HT1080 (cell line): Measurements from ENCODE around the gene MFSD2B. TPM values are rescaled to one million over a fixed set of nuclear protein-coding genes. Genes with fewer than 3 reads are reported as not detected.
A peak's percentile ranks its signal among the peaks of the same experiment; 100 is the strongest.
"Not testable (repeated sequence)": the region's sequence is repeated elsewhere in the genome, so short reads cannot be mapped to it uniquely, and the experiment has no call there.

Experiments used
- DNase-seq: peaks from one replicate; pipeline ENCODE4 v3.0.0-alpha.2; 2015; ENCODE audit warnings: low read depth
- total RNA-seq: library from RNA; depleted of rRNA; stranded (reverse); fragments of >200 nt; shearing (Covaris generic); gene quantifications from 2 replicates; pipeline ENCODE4 v1.2.3, GENCODE V29; 2014

The MFSD2B gene
- total RNA-seq, 1 experiment from 2014 or later: not detected

DNA sequence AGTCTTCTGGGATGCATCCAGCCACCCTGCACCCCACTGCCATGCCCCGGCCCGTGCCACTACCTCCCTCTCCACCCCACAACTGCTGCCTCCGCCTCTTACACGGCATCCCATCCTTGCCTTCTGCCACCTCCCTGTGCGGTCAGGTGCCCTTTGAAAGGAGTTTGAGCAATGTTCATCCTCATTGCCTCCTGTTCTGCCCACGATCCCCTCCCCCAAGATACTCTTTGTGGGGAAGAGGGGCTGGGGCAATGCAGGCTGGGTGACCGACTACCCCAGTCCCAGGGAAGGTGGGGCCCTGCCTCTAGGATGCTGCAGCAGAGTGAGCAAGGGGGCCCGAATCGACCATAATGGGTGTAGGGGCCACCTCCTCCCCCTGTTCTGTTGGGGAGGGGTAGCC lies 8.4 kb downstream of the MFSD2B start:
- no peak for DNase-seq

- DNase-seq: no peak
These were observed 9.8 kb downstream of the MFSD2B start for GRCh38 chr2:24019729-24020128.

DNA sequence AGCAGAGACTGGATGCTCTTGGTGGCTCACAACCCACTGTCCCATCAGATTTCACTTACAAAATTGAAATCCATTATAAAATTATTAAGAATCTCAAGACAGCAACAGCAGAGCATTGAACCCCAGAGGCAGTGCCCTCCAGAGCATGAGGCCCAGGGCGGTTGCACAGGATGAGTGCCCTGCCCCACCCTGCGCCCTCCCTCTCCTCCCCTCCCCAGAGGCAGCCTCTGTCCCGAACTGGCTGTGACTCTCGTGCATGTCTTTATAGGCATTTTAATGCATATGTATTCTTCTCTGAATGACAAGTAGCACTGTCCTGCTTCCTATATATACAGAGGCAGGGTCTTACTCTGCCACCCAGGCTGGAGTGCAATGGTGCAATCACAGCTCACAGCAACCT lies 10.4 kb downstream of the MFSD2B start:
- no peak for DNase-seq

GRCh38 chr2:24021122-24021998 lies 11.5 kb downstream of the MFSD2B start:
- peak; percentile 70 for DNase-seq

DNA sequence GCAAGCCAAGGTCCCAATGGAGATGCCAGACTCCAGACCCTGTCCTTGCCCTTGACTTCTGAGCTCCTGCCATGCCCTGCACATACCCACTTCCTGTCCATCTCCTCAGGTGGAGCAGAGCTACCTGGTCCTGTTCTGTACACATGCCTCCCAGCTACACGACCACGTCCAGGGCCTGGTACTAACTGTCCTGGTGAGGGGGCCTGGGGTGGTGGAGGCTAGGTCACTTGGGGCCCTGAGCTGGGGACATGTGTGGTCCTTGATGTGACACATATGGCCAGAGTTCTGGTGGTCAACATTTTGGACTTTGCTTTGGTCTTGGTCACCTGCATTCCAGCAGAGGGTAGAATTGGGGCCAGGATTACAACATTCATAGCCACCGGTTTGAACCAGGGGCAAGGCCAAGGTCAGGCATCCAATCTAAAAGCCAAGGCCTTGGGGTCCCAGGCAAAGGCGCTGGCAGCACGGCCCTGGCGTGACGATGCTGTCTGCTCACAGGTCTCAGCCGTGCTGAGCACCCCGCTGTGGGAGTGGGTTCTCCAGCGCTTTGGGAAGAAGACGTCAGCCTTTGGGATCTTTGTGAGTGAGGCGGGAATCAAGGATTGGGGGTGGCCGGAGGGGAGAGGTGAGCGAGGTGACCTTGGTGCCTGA lies 12.6 kb downstream of the MFSD2B start:
- DNase-seq: no peak

DNA sequence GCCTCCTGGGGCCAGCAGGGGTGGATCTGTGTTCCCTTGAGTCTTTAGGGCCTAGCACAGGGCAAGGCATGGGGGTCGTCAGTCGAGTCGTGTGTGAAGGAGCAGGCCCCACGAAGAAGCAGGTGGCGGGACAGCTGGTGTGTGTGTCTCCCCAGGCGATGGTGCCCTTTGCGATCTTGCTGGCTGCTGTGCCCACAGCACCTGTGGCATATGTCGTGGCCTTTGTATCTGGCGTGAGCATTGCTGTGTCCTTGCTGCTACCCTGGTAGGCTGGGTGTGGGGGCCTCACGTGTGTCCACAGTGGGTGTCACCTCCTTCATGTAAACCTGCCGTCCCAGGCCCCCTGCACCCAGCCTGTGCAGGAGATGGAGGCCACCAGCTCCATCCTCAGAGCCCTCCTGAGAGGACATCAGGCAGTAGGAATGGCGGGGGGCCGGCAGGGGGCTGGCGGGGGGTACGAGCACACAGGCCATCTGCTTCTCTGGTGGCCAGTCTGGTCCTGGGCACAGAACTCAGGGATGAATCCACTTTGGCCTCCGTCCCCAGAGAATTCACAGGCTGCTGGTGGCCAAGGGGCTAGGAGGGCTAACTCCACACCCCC lies 13.2 kb downstream of the MFSD2B start:
- no peak for DNase-seq

DNA sequence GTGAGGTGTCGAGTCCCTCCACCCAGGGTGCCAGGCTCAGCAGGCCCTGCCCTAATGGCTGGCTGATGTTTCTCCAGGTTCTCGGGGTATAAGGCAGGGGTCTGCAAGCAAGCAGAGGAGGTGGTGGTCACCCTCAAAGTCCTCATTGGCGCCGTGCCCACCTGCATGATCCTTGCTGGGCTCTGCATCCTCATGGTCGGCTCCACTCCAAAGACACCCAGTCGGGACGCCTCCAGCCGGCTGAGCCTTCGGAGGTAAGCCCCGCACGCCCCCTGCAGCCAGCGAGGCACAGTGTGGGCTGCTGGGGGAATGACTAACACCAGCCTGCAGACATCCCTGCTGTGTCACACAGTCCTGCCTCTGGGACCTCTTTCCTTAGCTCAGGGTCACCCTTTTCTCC lies 14.1 kb downstream of the MFSD2B start:
- DNase-seq: no peak

- DNase-seq: no peak
These were observed 15.2 kb downstream of the MFSD2B start for GRCh38 chr2:24024996-24025663.

DNA sequence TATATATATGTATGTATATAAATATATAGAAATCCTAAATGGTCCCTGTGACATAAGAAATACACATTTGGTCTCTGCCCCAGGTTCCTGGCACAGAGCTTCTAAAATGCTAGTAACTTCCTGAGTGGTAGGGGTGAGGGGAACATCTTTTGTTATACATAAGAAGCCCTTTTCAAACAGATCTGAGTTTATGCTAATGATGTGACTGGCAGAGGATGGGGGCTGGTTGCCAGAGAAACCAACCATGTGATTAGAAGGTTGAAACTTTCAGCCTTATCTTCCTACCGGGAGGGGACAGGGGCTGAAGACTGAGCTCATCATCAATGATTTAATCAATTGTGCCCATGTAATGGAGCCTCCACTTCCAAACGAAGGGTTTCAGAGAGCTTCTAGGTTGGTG lies 16.3 kb downstream of the MFSD2B start:
- no peak for DNase-seq

DNA sequence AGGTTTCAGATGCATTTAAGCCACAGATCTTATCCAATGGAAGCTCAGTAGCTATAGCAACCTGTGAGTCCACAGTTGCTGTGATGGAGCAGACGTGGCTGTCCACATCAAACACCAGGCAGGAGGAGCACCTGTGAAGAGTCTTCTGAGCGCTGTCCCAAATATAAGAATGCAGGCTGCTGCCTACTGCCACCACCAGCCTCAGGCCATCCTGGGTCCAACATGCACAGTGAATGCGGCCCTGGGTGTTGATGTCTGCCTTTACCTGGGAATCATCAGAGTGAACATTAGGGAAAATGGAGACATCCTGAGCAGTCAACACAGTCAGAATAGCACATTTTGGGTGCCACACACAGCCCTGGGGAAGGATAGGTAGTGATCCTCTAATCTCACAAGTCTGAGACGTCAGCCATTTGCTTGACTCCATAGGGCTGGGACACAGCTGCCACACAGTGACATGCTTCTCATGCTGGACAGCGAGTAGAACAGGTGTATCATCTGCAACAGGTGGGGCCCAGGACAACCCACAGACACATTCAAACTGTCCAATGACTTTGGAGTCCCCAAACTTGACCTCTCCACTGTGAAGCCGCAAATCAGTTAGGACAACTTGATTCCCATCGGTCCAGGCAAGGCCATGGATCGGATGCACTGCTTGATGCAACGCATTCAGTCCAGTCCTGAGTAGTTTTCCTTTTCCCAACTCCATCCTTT lies 29.1 kb downstream of the MFSD2B start:
- DNase-seq: no peak

DNA sequence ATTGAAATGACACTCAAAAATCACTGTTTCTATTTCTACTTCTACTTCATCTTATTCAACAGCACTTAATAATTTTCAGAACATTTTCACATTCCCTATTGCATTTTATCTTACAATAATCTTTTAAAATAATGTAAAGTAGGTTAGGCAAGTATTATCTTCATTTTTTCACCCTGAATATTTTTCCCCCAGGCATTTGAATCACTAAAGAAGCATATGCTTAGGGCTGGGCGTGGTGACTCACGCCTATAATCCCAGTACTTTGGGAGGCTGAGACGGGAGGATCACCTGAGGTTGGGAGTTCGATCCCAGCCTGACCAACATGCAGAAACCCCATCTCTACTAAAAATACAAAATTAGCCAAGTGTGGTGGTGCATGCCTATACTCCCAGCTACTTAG lies 30.6 kb downstream of the MFSD2B start:
- no peak for DNase-seq

GRCh38 chr2:24043133-24043532 lies 33.2 kb downstream of the MFSD2B start:
- not testable (repeated sequence) for DNase-seq

DNA sequence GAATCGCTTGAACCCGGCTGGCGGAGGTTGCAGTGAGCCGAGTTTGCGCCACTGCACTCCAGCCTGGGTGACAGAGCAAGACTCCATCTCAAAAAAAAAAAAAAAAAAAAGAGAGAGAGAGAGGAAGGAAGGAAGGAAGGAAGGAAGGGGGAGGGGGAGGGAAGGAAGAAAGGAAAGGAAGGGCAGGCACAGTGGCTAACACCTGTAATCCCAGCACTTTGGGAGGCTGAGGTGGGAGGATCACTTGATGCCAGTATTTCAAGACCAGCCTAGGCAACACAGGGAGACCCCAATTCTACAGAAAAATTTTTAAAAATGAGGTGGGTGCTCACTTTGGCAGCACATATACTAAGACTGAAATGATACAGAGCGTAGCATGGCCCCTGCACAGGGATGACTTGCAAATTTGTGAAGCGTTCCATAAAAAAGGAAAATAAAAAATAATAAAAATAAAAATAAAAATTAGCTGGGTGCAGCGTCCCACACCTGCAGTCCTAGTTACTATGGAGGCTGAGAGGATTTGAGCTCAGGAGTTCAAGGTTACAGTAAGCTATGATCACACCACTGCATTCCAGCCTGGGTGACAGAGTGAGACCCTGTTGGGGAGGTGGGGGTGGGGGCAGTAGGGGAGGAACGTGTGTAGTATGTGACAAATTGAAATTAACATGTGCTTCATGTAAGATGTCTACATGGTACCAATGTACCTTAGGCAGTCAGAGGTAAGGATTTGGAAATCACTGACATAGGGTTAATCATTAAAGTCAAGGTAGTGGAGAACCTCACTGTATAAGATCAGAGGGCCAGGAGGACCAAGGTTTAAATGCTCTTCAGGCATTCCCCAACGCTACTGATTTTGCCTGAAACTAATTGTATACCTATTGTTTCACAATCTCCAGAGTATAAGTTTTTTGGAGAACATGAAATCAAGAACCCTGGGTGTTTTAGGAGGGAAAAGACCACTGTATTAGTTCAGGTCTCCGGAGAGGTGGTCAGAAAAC lies 35.9 kb downstream of the MFSD2B start:
- DNase-seq: no peak

DNA sequence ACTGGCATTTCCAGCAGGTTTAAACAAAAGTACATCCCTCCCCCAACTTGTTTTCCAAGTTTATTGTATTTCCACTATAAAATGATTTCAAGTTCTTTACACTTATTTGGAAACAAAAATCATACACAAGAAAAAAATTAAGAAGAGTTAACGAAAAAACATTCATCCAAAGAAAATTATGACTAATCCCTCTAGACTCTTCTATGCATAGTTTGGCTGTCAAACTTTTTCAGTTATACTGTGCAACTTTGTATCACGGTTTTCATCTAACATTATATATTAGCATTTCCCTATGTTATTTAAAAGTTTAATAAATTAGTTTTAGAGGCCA lies 36.7 kb downstream of the MFSD2B start:
- DNase-seq: no peak

DNA sequence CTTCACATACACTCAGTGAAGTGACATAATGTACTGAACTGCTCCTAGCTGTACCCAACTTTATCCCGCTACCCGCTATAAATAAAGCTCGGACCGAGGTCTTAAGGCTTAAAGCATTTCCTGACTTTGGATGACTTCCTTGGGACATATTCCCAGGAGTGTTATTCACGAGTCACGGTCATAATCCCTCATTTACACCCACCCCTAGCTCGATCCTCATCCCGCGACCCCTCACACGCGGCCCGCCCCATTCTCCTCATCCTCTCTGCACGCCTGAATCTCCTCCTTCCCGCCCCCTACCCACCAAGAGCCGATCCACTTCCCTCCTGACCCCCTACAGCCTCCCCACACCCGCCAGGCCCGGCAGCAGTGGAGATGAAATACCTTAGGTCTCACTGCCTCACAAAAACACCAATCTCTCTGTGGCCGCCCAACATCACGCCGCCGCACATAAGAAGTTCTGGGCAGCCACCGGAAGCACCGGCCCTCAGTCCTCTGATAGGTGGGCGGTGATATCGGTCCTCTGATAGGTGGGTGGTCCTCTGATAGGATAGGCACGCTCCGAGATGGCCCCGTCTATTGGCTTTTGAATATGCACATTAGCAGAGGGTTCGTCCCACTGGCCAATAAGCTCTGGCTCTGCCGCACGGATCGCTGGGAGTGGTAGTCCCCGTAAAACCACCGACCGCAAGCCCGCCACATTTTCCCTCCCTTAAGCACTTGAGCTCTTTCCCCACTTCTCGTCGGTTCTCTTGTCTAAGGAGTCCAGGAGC lies 37.2 kb downstream of the MFSD2B start, which contains the start of gene WDCP:
TSS of gene WDCP (minus strand) at position 462 of the 773 bp plus-strand sequence. CDS start 7,897 bp downstream, outside the sequence.
- DNase-seq: peak; percentile 99

DNA sequence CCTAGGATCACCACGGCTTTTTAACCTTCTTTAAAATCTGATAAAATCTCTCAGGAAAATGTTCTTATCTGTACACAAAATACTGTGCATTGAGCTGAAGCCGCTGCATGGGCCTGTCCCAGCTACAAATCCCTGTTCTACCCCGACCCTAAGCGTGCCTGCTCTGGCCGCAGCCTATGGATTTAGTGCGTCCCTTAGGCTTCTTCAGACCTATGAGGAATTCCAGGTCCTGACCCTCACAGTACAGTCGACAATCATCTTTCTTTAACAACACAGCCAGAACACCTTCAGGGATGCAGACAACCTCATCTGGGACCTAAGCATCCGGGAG lies 37.8 kb downstream of the MFSD2B start:
- no peak for DNase-seq

DNA sequence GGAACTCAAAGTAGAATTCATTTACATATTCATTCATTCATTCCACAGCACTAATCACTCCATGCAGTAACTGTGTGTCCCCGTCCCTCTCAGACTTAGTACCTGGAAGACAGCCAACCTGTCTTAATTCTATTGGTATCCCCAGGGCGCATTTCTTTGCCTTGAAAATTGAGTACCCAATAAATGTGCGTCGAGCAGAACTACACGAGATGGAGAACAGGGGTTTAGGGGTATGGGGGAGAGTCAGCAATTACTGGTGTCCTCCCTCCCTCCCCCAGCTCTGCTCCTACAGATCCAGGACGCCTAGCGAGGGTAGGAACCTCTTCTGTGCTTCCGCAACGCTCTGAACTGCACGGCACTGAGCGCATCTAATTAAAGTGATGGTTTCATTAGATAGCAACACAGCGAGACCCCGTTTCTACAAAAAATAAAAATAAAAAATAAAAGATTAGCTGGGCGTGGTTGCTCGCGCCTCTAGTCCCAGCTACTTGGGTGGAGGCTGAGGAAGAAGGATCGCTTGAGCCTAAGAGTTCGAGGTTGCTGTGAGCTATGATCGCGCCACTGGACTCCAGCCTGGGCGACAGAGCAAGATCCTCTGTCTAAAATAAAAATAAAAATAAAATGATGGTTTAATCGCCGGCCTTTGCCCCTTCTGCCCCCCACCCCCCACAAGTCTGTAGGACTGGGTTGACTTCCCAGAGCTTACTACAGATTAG lies 39.0 kb downstream of the MFSD2B start:
- peak; percentile 21 for DNase-seq

- DNase-seq: peak; percentile 49
These were observed 39.7 kb downstream of the MFSD2B start, which contains the start of gene FKBP1B for GRCh38 chr2:24049485-24050021. Gene FKBP1B (plus strand): TSS chr2:24049741. CDS start chr2:24049850, 109 bp downstream.
